Measurements from ENCODE around the gene QSOX2.

DNA sequence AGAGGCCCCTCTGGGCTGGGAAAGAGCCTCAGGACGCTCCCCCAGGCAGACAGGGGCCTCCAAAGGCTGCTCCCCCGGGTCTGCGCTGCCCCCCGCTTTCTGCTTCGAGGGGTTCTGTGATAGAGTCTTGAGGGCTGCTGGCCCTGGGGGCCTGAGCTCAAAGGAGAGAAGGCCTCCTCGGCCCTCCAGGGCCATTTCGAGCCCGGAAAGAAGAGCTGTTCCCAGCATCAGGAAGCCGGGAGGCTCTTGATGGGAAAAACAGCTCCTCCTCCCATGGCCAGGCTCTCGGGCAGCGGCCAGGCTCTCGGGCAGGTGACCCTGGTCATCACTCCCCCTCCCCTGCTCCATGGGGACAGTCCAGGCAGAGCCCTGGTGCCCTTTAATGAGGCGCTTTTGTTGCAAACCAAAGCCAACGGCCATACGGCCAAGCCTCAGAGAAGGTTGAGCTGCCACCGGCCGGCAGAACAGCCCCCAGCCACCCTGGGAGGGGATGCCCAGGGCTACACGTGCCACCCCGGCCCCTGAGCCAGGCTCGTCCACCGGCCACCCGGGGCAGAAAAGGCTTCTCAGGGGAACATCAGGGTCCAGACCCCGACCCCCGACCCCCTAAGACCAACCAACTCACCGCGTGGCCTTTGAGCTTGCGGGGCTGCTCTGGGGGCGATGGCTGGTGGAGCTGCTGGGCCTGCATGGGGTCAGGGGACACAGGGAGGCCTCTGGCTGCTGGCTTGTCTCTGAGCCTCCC is 16.2 kb upstream of the QSOX2 start:
- TF ChIP-seq CTCF (conservative IDR thresholded peaks at IDR 0.05; ENCODE audit: low read depth in 2 of 2) = no peak
- TF ChIP-seq POLR2AphosphoS5 (IDR thresholded peaks at IDR 0.05; ENCODE audit: low read depth) = no peak
- TF ChIP-seq EZH2 (IDR thresholded peaks at IDR 0.05; ENCODE audit: low read depth, unreplicated experiment) = no peak
- no peak for TF ChIP-seq REST (IDR thresholded peaks at IDR 0.05; ENCODE audit: unreplicated experiment)
- no peak for TF ChIP-seq ETS1 (IDR thresholded peaks at IDR 0.05)
- no peak for TF ChIP-seq EZH2phosphoT487 (IDR thresholded peaks at IDR 0.05; ENCODE audit: unreplicated experiment)
- TF ChIP-seq JUNB (IDR thresholded peaks at IDR 0.05; ENCODE audit: unreplicated experiment) = no peak
- TF ChIP-seq ZNF462 (CRISPR knock-in tag; IDR thresholded peaks at IDR 0.05) = no peak
- TF ChIP-seq NANOG (IDR thresholded peaks at IDR 0.05; ENCODE audit: borderline replicate concordance) = no peak
- TF ChIP-seq CREB1 (CRISPR knock-in tag; IDR thresholded peaks at IDR 0.05; ENCODE audit: low read depth) = no peak
